ENCODE measurements around the gene HNRNPK. TPM values are rescaled to one million over a fixed set of nuclear protein-coding genes. Genes with fewer than 3 reads are reported as not detected.

Gene HNRNPK
- total and polyA plus RNA-seq, 2 of the 13 experiments (the other 11 are each of a cell fraction or from before 2014, with no cell fraction given) = 321 to 712 TPM

- TF ChIP-seq ZNF563 (CRISPR knock-in tag; IDR thresholded peaks at IDR 0.05) (peak; percentile 85), ZNF790 (CRISPR knock-in tag; IDR thresholded peaks at IDR 0.05; ENCODE audit: borderline replicate concordance) (0 out of 2 replicates have a peak, but pooled peaks have one; percentile 22), ZNF646 (CRISPR knock-in tag; IDR thresholded peaks at IDR 0.05) (no peak), ZNF782 (CRISPR knock-in tag; IDR thresholded peaks at IDR 0.05; ENCODE audit: borderline replicate concordance) (peak; percentile 38; the same call in 1 of the 2 replicates), KLF13 (CRISPR knock-in tag; IDR thresholded peaks at IDR 0.05) (no peak), SALL2 (CRISPR knock-in tag; IDR thresholded peaks at IDR 0.05) (peak; percentile 39; the same call in 1 of the 2 replicates), ZNF678 (CRISPR knock-in tag; IDR thresholded peaks at IDR 0.05) (no peak), AKAP8 (CRISPR knock-in tag; IDR thresholded peaks at IDR 0.05) (peak; percentile 26; the same call in 1 of the 2 replicates), RAD51 (IDR thresholded peaks at IDR 0.05; ENCODE audit: borderline replicate concordance) (no peak), BATF2 (CRISPR knock-in tag; IDR thresholded peaks at IDR 0.05) (no peak), ARNTL (CRISPR knock-in tag; IDR thresholded peaks at IDR 0.05) (0 out of 2 replicates have a peak, but pooled peaks have one; percentile 36), ZNF607 (CRISPR knock-in tag; IDR thresholded peaks at IDR 0.05; ENCODE audit: borderline replicate concordance) (peak; percentile 75; the same call in 1 of the 2 replicates), NFIB (CRISPR knock-in tag; IDR thresholded peaks at IDR 0.05; ENCODE audit: borderline replicate concordance) (peak; percentile 88), ZBTB42 (CRISPR knock-in tag; IDR thresholded peaks at IDR 0.05) (no peak; the same call in 1 of the 2 replicates), NFE2 (CRISPR knock-in tag; IDR thresholded peaks at IDR 0.05) (no peak), ZBTB43 (CRISPR knock-in tag; conservative IDR thresholded peaks at IDR 0.05) (peak; percentile 84), ZBTB38 (CRISPR knock-in tag; IDR thresholded peaks at IDR 0.05) (peak; percentile 74; the same call in 1 of the 2 replicates), RXRB (CRISPR knock-in tag; IDR thresholded peaks at IDR 0.05; ENCODE audit: borderline replicate concordance) (peak; percentile 40; the same call in 1 of the 2 replicates), SP140L (CRISPR knock-in tag; IDR thresholded peaks at IDR 0.05; ENCODE audit: borderline replicate concordance) (no peak; the same call in 1 of the 2 replicates), ZBTB1 (CRISPR knock-in tag; IDR thresholded peaks at IDR 0.05; ENCODE audit: borderline replicate concordance) (no peak), ZNF580 (CRISPR knock-in tag; IDR thresholded peaks at IDR 0.05; ENCODE audit: borderline replicate concordance, low read depth) (peak; percentile 65; the same call in 1 of the 2 replicates)
Measured at GRCh38 chr9:83920927-83921707, 58.9 kb downstream of the HNRNPK start, which contains the start of gene KIF27 (continued).

Data from HepG2 (cell line).